MCF 10A (cell line): ENCODE measurements around the gene EVI2B. TPM values are rescaled to one million over a fixed set of nuclear protein-coding genes. Genes with fewer than 3 reads are reported as not detected.

ENCODE experiments used
- BruUV-seq: library from RNA; stranded (reverse); fragments of 400-500 nt; replicated peaks from 2 replicates; lab custom pipeline; 2021; lab: Mats Ljungman, UMichigan
- CTCF ChIA-PET: fragments of 300-600 bp; sonication (Branson Sonifier 250); formaldehyde crosslinking; extraction: SDS; loops from one replicate; lab custom pipeline; 2021; ENCODE audit warnings: antibody characterized with exemption, inconsistent platforms; lab: Yijun Ruan, JAX
- POLR2A ChIA-PET: fragments of 300-600, 350-650 bp; sonication (Branson Sonifier 250); formaldehyde crosslinking; extraction: SDS; loops from one replicate; lab custom pipeline; 2020; ENCODE audit warnings: antibody characterized with exemption, inconsistent platforms; lab: Yijun Ruan, JAX
- DNase-seq: peaks from one replicate; pipeline ENCODE4 v3.0.0-alpha.2; 2018; ENCODE audit not compliant: unreplicated experiment
- H3K27ac Mint-ChIP-seq: one replicate; pipeline ENCODE4 v1.8.0; 2022; ENCODE audit warnings: mild to moderate bottlenecking, low read depth, mixed read lengths; ENCODE audit not compliant: unreplicated experiment
- H3K27me3 Mint-ChIP-seq: one replicate; pipeline ENCODE4 v1.8.0; 2022; ENCODE audit warnings: mixed read lengths; ENCODE audit not compliant: insufficient read depth, unreplicated experiment
- H3K36me3 Mint-ChIP-seq: one replicate; pipeline ENCODE4 v1.8.0; 2022; ENCODE audit warnings: mild to moderate bottlenecking, moderate library complexity, mixed read lengths; ENCODE audit not compliant: insufficient read depth, unreplicated experiment
- H3K4me1 Mint-ChIP-seq: one replicate; pipeline ENCODE4 v1.8.0; 2022; ENCODE audit warnings: mixed read lengths; ENCODE audit not compliant: insufficient read depth, unreplicated experiment
- H3K4me3 Mint-ChIP-seq: one replicate; pipeline ENCODE4 v1.8.0; 2022; ENCODE audit warnings: mild to moderate bottlenecking, moderate library complexity, mixed read lengths; ENCODE audit not compliant: unreplicated experiment
- H3K9me3 Mint-ChIP-seq: one replicate; pipeline ENCODE4 v1.8.0; 2022; ENCODE audit warnings: mixed read lengths; ENCODE audit not compliant: unreplicated experiment
- intact Hi-C: fragments of 100-400 bp; cut with micrococcal nuclease; formaldehyde crosslinking; loops from 2 replicates; pipeline ENCODE4 v1.14.1; 2022
- total RNA-seq: library from RNA; stranded (reverse); gene quantifications from 2 replicates; pipeline ENCODE4 v1.2.3, GENCODE V29; 2022
- TF ChIP-seq, protein P1 (sequence below): fragments of 200-600 bp; IDR thresholded peaks from one replicate; pipeline ENCODE4 v1.8.0; 2022; ENCODE audit warnings: antibody characterized with exemption, mild to moderate bottlenecking; ENCODE audit not compliant: unreplicated experiment

Gene EVI2B
- total RNA-seq, 1 experiment from 2014 or later = 3.6 TPM

DNA sequence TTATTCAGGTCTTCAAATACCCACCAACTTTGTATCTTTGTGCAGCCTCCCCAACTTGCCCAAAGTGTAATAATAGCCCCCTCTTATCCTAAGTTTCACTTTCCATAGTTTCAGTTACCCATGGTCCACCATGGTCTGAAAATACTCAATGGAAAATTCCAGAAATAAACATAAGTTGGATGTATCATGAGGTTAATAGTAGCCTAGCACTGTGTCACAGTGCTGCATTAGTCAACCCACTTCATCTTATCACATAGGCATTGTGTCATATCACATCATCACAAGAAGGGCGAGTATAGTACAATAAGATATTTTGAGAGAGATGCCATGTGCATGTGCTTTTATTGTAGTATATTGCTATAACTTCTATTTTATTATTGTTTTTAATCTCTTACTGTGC is 38.7 kb downstream of the EVI2B start:
- Mint-ChIP-seq H3K4me1 (peaks cover 23% of the 10 kb centered on the region), H3K27me3 (no peaks in the 10 kb centered on the region), H3K36me3 (peaks cover 39% of the 10 kb centered on the region), H3K4me3 (no peak overlapping the region), H3K27ac (peak overlapping the region; percentile 92), H3K9me3 (no peaks in the 10 kb centered on the region)
- no peak for DNase-seq
- CTCF ChIA-PET = interaction anchor here (0.8 kb wide), 1 partner anchor 61 kb away, joined by 3 read pairs; no protein-coding TSS in a partner anchor
- POLR2A ChIA-PET = interaction anchor here (0.6 to 2.6 kb wide), 5 partner anchors 9 to 45 kb away, joined by 3 to 8 read pairs (median 3); no protein-coding TSS in a partner anchor
- intact Hi-C loops = no loop called here
- no TSS peak for BruUV-seq
- TF ChIP-seq, protein P1, sequence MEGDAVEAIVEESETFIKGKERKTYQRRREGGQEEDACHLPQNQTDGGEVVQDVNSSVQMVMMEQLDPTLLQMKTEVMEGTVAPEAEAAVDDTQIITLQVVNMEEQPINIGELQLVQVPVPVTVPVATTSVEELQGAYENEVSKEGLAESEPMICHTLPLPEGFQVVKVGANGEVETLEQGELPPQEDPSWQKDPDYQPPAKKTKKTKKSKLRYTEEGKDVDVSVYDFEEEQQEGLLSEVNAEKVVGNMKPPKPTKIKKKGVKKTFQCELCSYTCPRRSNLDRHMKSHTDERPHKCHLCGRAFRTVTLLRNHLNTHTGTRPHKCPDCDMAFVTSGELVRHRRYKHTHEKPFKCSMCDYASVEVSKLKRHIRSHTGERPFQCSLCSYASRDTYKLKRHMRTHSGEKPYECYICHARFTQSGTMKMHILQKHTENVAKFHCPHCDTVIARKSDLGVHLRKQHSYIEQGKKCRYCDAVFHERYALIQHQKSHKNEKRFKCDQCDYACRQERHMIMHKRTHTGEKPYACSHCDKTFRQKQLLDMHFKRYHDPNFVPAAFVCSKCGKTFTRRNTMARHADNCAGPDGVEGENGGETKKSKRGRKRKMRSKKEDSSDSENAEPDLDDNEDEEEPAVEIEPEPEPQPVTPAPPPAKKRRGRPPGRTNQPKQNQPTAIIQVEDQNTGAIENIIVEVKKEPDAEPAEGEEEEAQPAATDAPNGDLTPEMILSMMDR = no peak

DNA sequence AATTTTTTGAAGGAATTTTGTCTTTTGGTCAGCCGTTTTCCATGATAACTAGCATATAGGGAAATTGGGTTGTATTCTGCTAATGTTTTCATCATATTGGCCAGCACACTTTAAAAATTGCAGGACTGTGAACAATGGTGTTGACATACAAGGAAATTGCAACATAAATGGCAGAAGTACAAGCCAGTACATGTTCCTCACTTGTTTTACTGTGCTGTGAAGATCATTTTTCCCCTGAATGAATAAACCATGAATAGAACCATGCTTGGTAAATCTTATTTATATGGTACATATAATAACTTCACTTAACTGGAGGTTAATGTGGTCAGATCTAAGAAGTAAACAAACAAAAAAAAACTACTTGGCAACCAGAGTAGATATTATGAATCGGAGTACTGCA is 39.6 kb downstream of the EVI2B start:
- Mint-ChIP-seq H3K9me3 (no peaks in the 10 kb centered on the region), H3K4me1 (peaks cover 32% of the 10 kb centered on the region), H3K27me3 (no peaks in the 10 kb centered on the region), H3K27ac (peak overlapping the region; percentile 92), H3K36me3 (peaks cover 33% of the 10 kb centered on the region), H3K4me3 (peak overlapping the region; percentile 19)
- ChIA-PET POLR2A (interaction anchor here (1.0 kb wide), 1 partner anchor 46 kb away, joined by 4 read pairs; no protein-coding TSS in a partner anchor), CTCF (no interaction called here)
- peak; percentile 88 for DNase-seq
- intact Hi-C loops = no loop called here
- TF ChIP-seq, protein P1 = no peak
- BruUV-seq = no TSS peak

DNA sequence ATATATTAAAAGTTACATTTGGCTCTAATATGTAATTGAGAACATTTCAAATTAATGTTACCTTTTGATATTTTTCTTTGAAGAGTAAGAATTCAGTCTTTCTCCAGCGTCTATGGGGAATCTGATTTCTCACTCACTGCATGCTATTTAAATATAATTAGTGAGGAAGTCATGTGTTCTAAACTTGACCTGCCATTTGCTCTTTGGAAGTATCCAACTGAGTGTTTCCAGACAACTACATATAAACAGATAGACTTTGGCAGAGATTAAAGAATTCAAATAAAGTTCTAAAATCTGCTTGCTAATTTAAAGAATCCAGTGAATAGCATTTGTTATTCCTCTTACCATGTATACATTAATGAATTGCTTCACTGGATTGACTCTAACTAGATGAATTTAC is 40.3 kb downstream of the EVI2B start:
- DNase-seq = no peak
- ChIA-PET CTCF (interaction anchor here (0.5 kb wide), 1 partner anchor 853 kb away, joined by 3 read pairs; no protein-coding TSS in a partner anchor), POLR2A (interaction anchor here (1.2 to 1.5 kb wide), 2 partner anchors 45 to 67 kb away, joined by 3 to 6 read pairs; no protein-coding TSS in a partner anchor)
- Mint-ChIP-seq H3K4me1 (peaks cover 37% of the 10 kb centered on the region), H3K27me3 (no peaks in the 10 kb centered on the region), H3K9me3 (no peaks in the 10 kb centered on the region), H3K4me3 (no peak overlapping the region), H3K27ac (peak overlapping the region; percentile 92), H3K36me3 (peaks cover 34% of the 10 kb centered on the region)
- intact Hi-C loops = no loop called here
- TF ChIP-seq, protein P1 = no peak
- no TSS peak for BruUV-seq

DNA sequence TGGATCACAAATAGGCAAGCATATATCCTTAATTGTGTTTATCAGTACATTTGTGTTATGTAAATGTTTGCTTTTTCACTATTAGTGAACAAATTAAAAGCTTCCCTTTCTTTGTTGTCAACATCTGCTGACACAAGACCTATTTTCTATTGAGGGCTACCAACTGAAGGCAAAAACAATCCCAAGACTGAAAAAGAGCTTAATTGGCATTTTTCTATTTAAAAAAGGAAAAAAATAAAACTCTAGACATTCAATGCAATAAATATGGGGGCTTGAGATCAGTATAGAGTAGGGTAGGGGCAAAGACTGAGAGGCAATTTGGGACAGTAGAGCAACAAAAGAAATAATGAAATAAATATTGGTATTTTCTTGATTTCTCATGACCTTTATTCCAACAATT is 41.1 kb downstream of the EVI2B start:
- H3K4me3 Mint-ChIP-seq = no peak overlapping the region
- H3K27ac Mint-ChIP-seq = peak overlapping the region; percentile 27
- peaks cover 42% of the 10 kb centered on the region for H3K4me1 Mint-ChIP-seq
- no peaks in the 10 kb centered on the region for H3K9me3 Mint-ChIP-seq
- ChIA-PET POLR2A (interaction anchor here (0.8 to 1.5 kb wide), 3 partner anchors 46 to 264 kb away, joined by 3 to 6 read pairs (median 3); no protein-coding TSS in a partner anchor), CTCF (no interaction called here)
- no peak for DNase-seq
- H3K36me3 Mint-ChIP-seq = peaks cover 34% of the 10 kb centered on the region
- no peaks in the 10 kb centered on the region for H3K27me3 Mint-ChIP-seq
- TF ChIP-seq, protein P1 = no peak
- BruUV-seq = no TSS peak
- intact Hi-C loops = no loop called here
